Chondrocyte (in vitro differentiated cells): ENCODE data around the gene GARRE1. TPM values are rescaled to one million over a fixed set of nuclear protein-coding genes. Genes with fewer than 3 reads are reported as not detected.

Experiments used
- DNase-seq: peaks from one replicate; pipeline ENCODE4 v3.0.0; 2021; ENCODE audit warnings: mixed read lengths, low spot score
- H3K27ac Mint-ChIP-seq: one replicate; pipeline ENCODE4 v1.8.0; 2021; ENCODE audit warnings: mild to moderate bottlenecking, moderate library complexity, mixed read lengths; ENCODE audit not compliant: unreplicated experiment
- H3K27me3 Mint-ChIP-seq: 2 replicates; pipeline ENCODE4 v1.8.0; 2021; ENCODE audit warnings: low read depth, mixed read lengths
- H3K36me3 Mint-ChIP-seq: 2 replicates; pipeline ENCODE4 v1.8.0; 2021; ENCODE audit warnings: low read depth, mixed read lengths
- H3K4me1 Mint-ChIP-seq: 2 replicates; pipeline ENCODE4 v1.8.0; 2021; ENCODE audit warnings: low read depth, mild to moderate bottlenecking, mixed read lengths
- H3K4me3 Mint-ChIP-seq: one replicate; pipeline ENCODE4 v1.8.0; 2021; ENCODE audit warnings: mild to moderate bottlenecking, moderate library complexity, mixed read lengths; ENCODE audit not compliant: unreplicated experiment
- H3K9me3 Mint-ChIP-seq: 2 replicates; pipeline ENCODE4 v1.8.0; 2021; ENCODE audit warnings: low read depth, mixed read lengths
- CTCF ChIP-seq: fragments of 200-600 bp; sonication (generic); IDR thresholded peaks from 2 replicates; pipeline ENCODE4 v1.5.0; 2021; ENCODE audit warnings: antibody characterized with exemption, mild to moderate bottlenecking, moderate library complexity
- total RNA-seq: library from RNA; stranded (reverse); gene quantifications from 3 replicates; pipeline ENCODE4 v1.2.1, GENCODE V29; 2021

The GARRE1 gene
- total RNA-seq, 1 donor from 2014 or later = 24.4 TPM

DNA sequence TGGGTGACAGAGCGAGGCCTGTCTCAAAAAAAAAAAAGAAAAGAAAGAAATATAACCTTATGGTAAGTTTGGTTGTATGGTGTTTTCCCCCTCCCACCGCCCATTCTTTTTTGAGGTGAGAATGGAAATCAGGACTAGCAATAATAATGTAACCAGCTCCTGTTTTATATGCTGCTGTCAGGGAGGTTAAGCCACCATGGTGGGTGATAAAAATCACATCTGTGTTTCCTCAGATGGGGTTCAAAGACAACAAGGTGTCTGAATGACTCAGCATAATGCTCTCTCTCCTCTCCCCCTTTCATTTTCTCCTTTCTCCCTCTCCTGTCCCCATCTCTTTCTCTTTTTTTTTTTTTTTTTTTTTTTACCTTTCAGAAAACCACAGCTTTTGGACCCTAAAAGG lies 28.3 kb upstream of the GARRE1 start:
- H3K27me3 Mint-ChIP-seq = no peaks in the 10 kb centered on the region
- no peak for TF ChIP-seq CTCF
- H3K4me1 Mint-ChIP-seq = peaks cover 20% of the 10 kb centered on the region
- no peak overlapping the region for H3K4me3 Mint-ChIP-seq
- DNase-seq = no peak
- H3K9me3 Mint-ChIP-seq = no peaks in the 10 kb centered on the region
- H3K36me3 Mint-ChIP-seq = peaks cover 47% of the 10 kb centered on the region
- H3K27ac Mint-ChIP-seq = no peak overlapping the region

GRCh38 chr19:34228347-34228746 lies 26.0 kb upstream of the GARRE1 start:
- DNase-seq = no peak
- peaks cover 39% of the 10 kb centered on the region for H3K4me1 Mint-ChIP-seq

GRCh38 chr19:34228762-34229161 lies 25.6 kb upstream of the GARRE1 start:
- Mint-ChIP-seq H3K4me3 (no peak overlapping the region), H3K9me3 (no peaks in the 10 kb centered on the region), H3K4me1 (peaks cover 43% of the 10 kb centered on the region), H3K36me3 (peaks cover 30% of the 10 kb centered on the region), H3K27me3 (no peaks in the 10 kb centered on the region), H3K27ac (no peak overlapping the region)
- DNase-seq = no peak
- no peak for TF ChIP-seq CTCF

More at GRCh38 chr19:34228347-34228746, 26.0 kb upstream of the GARRE1 start:
- Mint-ChIP-seq H3K4me3 (no peak overlapping the region), H3K27ac (peak overlapping the region; percentile 22), H3K9me3 (no peaks in the 10 kb centered on the region), H3K27me3 (no peaks in the 10 kb centered on the region), H3K36me3 (peaks cover 32% of the 10 kb centered on the region)
- no peak for TF ChIP-seq CTCF

- TF ChIP-seq CTCF = no peak
- no peak for DNase-seq
- Mint-ChIP-seq H3K9me3 (no peaks in the 10 kb centered on the region), H3K27me3 (no peaks in the 10 kb centered on the region), H3K4me1 (peaks cover 43% of the 10 kb centered on the region), H3K36me3 (peaks cover 25% of the 10 kb centered on the region), H3K4me3 (no peak overlapping the region), H3K27ac (no peak overlapping the region)
Observed at GRCh38 chr19:34229721-34230120, 24.6 kb upstream of the GARRE1 start.

- H3K4me1 Mint-ChIP-seq = peaks cover 39% of the 10 kb centered on the region
- TF ChIP-seq CTCF = no peak
- peaks cover 18% of the 10 kb centered on the region for H3K36me3 Mint-ChIP-seq
- H3K27ac Mint-ChIP-seq = peak overlapping the region; percentile 41
- DNase-seq = no peak
- no peaks in the 10 kb centered on the region for H3K27me3 Mint-ChIP-seq
- H3K9me3 Mint-ChIP-seq = no peaks in the 10 kb centered on the region
- H3K4me3 Mint-ChIP-seq = no peak overlapping the region
Observed at GRCh38 chr19:34230820-34231219, 23.5 kb upstream of the GARRE1 start.
